Keratinocyte (primary cell): Measurements from ENCODE around the gene ACER3. TPM values are rescaled to one million over a fixed set of nuclear protein-coding genes. Genes with fewer than 3 reads are reported as not detected.

Source experiments
- DNase-seq: peaks from one replicate; pipeline ENCODE4 v3.0.0-alpha.2; 2011; ENCODE audit warnings: low read depth, missing footprints, low spot score
- FAIRE-seq: peaks from 2 replicates; lab custom pipeline; 2011; peaks lifted over from hg19 to GRCh38; lab: Jason Lieb, UNC
- H2AFZ ChIP-seq: 2 replicates; pipeline ENCODE4 v1.6.0; 2012; ENCODE audit warnings: low read length, control low read depth, inconsistent platforms; ENCODE audit not compliant: control insufficient read depth
- H3K27ac ChIP-seq: 2 replicates; pipeline ENCODE4 v1.5.1; 2011; ENCODE audit warnings: low read length; ENCODE audit not compliant: control insufficient read depth, insufficient read depth
- H3K27me3 ChIP-seq: 3 replicates; pipeline ENCODE4 v1.6.0; 2011; ENCODE audit warnings: low read length; ENCODE audit not compliant: control insufficient read depth, insufficient read depth; ENCODE audit errors: extremely low read depth
- H3K36me3 ChIP-seq, 2 experiments: 2 replicates in 1 of 2; 3 replicates in 1 of 2; pipeline ENCODE4 v1.5.1; 2011; ENCODE audit warnings: low read length in 2 of 2, mild to moderate bottlenecking in 1 of 2; ENCODE audit not compliant: control insufficient read depth in 2 of 2, insufficient read depth in 2 of 2; ENCODE audit errors: extremely low read depth in 1 of 2
- H3K4me1 ChIP-seq: 3 replicates; pipeline ENCODE4 v1.5.1; 2011; ENCODE audit warnings: low read length; ENCODE audit not compliant: control insufficient read depth, insufficient read depth; ENCODE audit errors: extremely low read depth
- H3K4me2 ChIP-seq: 3 replicates; pipeline ENCODE4 v1.6.0; 2011; ENCODE audit warnings: low read depth, low read length; ENCODE audit not compliant: control insufficient read depth, insufficient read depth; ENCODE audit errors: extremely low read depth
- H3K4me3 ChIP-seq, 3 experiments: fragments of 200-600 bp in 1 of 3; sonication (generic) in 1 of 3; 2 replicates in 2 of 3; 3 replicates in 1 of 3; pipeline ENCODE4 v1.5.1; 2011 to 2016; ENCODE audit warnings: low read length in 3 of 3, mild to moderate bottlenecking in 3 of 3, control low read depth in 2 of 3, inconsistent platforms in 1 of 3, low read depth in 1 of 3, mixed read lengths in 1 of 3, mixed run types in 1 of 3, moderate library complexity in 1 of 3; ENCODE audit not compliant: control insufficient read depth in 2 of 3, insufficient read depth in 2 of 3; ENCODE audit errors: extremely low read depth in 1 of 3
- H3K79me2 ChIP-seq: 2 replicates; pipeline ENCODE4 v1.6.0; 2012; ENCODE audit warnings: low read length; ENCODE audit not compliant: control insufficient read depth, insufficient read depth
- H3K9ac ChIP-seq: 3 replicates; pipeline ENCODE4 v1.6.0; 2011; ENCODE audit warnings: low read length; ENCODE audit not compliant: control insufficient read depth, insufficient read depth; ENCODE audit errors: extremely low read depth
- H3K9me1 ChIP-seq: 3 replicates; pipeline ENCODE4 v1.6.0; 2011; ENCODE audit warnings: low read length; ENCODE audit not compliant: control insufficient read depth, insufficient read depth; ENCODE audit errors: extremely low read depth
- H3K9me3 ChIP-seq: 2 replicates; pipeline ENCODE4 v1.5.1; 2012; ENCODE audit warnings: low read depth, low read length; ENCODE audit not compliant: control insufficient read depth
- H4K20me1 ChIP-seq: 3 replicates; pipeline ENCODE4 v1.6.0; 2011; ENCODE audit warnings: low read length; ENCODE audit not compliant: control insufficient read depth, insufficient read depth; ENCODE audit errors: extremely low read depth
- CTCF ChIP-seq, 3 experiments: IDR thresholded peaks in 1 of 3; conservative IDR thresholded peaks in 1 of 3; optimal IDR thresholded peaks in 1 of 3; 2 replicates in 2 of 3; 3 replicates in 1 of 3; pipeline versions ENCODE3 to v1.5.1; 2011; ENCODE audit warnings: low read length in 3 of 3, mild to moderate bottlenecking in 3 of 3, moderate library complexity in 2 of 3, control low read depth in 1 of 3, inconsistent platforms in 1 of 3; ENCODE audit not compliant: insufficient read depth in 2 of 3; ENCODE audit errors: extremely low read depth in 1 of 3
- EZH2 ChIP-seq: IDR thresholded peaks from one replicate; pipeline ENCODE4 v1.6.1; 2012; ENCODE audit warnings: inconsistent platforms, mild to moderate bottlenecking, low read length, moderate library complexity
- dilution Hi-C: fragments of 300-500 bp; cut with MboI; formaldehyde crosslinking; loops from one replicate; pipeline ENCODE4 v1.7.0; 2020; ENCODE audit warnings: low sequenced_read_pairs; ENCODE audit not compliant: extremely low pct_ligation_motif_present
- polyA plus RNA-seq, 5 experiments: library from polyadenylated mRNA; depleted of rRNA in 3 of 5; stranded (reverse) in 3 of 5; stranded (forward) in 1 of 5; unstranded in 1 of 5; fragments of >200 nt; gene quantifications; 1 replicate in 1 of 5; 2 replicates in 3 of 5; 3 replicates in 1 of 5; pipeline versions ENCODE4 v1.2.1 to v1.2.3, GENCODE V29; 2011 to 2012; ENCODE audit warnings: missing spikeins in 2 of 5, low read depth in 1 of 5, low replicate concordance in 1 of 5

Gene ACER3
- polyA plus RNA-seq, 1 donor (not counting 4 experiments of a cell fraction or from before 2014, with no cell fraction given): 55.0 TPM

- H3K4me1 ChIP-seq: no peaks in the 10 kb centered on the region
- H3K27ac ChIP-seq: no peak overlapping the region
- no peaks in the 10 kb centered on the region for H3K27me3 ChIP-seq
- H3K4me3 ChIP-seq: no peak overlapping the region
- H3K36me3 ChIP-seq: peaks cover 0 to 2% of the 10 kb centered on the region in 2 experiments
- no peak for TF ChIP-seq EZH2
- no peak for TF ChIP-seq CTCF (optimal IDR thresholded peaks at IDR 0.05 in 1 of 3, IDR thresholded peaks at IDR 0.05 in 1 of 3, conservative IDR thresholded peaks at IDR 0.05 in 1 of 3; ENCODE audit: extremely low read depth in 1 of 3, insufficient read depth in 2 of 3, low read length in 3 of 3)
- H3K9ac ChIP-seq: no peak overlapping the region
- no peak for FAIRE-seq
- no peak overlapping the region for H3K4me2 ChIP-seq
- H2AFZ ChIP-seq: no peak overlapping the region
- no peak for DNase-seq
- dilution Hi-C loops: no loop called here
- H4K20me1 ChIP-seq: no peaks in the 10 kb centered on the region
- H3K9me3 ChIP-seq: no peaks in the 10 kb centered on the region
- H3K79me2 ChIP-seq: no peaks in the 10 kb centered on the region
- H3K9me1 ChIP-seq: no peaks in the 10 kb centered on the region
Measured at GRCh38 chr11:76935042-76935441, 74.3 kb downstream of the ACER3 start.

- Histone ChIP-seq H3K9ac (no peak overlapping the region), H3K4me3 (no peak overlapping the region), H3K9me1 (no peaks in the 10 kb centered on the region), H3K4me1 (no peaks in the 10 kb centered on the region), H3K79me2 (peaks cover 22% of the 10 kb centered on the region), H3K27me3 (no peaks in the 10 kb centered on the region), H3K9me3 (no peaks in the 10 kb centered on the region), H3K36me3 (peaks cover 0 to 2% of the 10 kb centered on the region in 2 experiments), H3K27ac (no peak overlapping the region), H3K4me2 (no peak overlapping the region), H4K20me1 (no peaks in the 10 kb centered on the region), H2AFZ (no peak overlapping the region)
- DNase-seq: no peak
- dilution Hi-C loops: no loop called here
- TF ChIP-seq CTCF (optimal IDR thresholded peaks at IDR 0.05 in 1 of 3, IDR thresholded peaks at IDR 0.05 in 1 of 3, conservative IDR thresholded peaks at IDR 0.05 in 1 of 3; ENCODE audit: extremely low read depth in 1 of 3, insufficient read depth in 2 of 3, low read length in 3 of 3): no peak
- FAIRE-seq: no peak
Measured at GRCh38 chr11:76939219-76939631, 78.5 kb downstream of the ACER3 start.
